HEK293T (cell line): Measurements from ENCODE around the gene MED12L.

Experiments
- BHLHE40 ChIP-seq: fragments of 450-650 bp; IDR thresholded peaks from 2 replicates; pipeline ENCODE4 v1.6.1; 2016; ENCODE audit warnings: mild to moderate bottlenecking, moderate library complexity, borderline replicate concordance
- ELF4 ChIP-seq: fragments of 450-650 bp; IDR thresholded peaks from 2 replicates; pipeline ENCODE4 v1.6.1; 2017; ENCODE audit warnings: antibody characterized with exemption
- FOXK2 ChIP-seq: fragments of 450-650 bp; IDR thresholded peaks from 2 replicates; pipeline ENCODE4 v1.6.1; 2016; ENCODE audit warnings: mild to moderate bottlenecking
- SUZ12 ChIP-seq: fragments of 450-650 bp; IDR thresholded peaks from 2 replicates; pipeline ENCODE4 v1.6.1; 2016; ENCODE audit warnings: mild to moderate bottlenecking

DNA sequence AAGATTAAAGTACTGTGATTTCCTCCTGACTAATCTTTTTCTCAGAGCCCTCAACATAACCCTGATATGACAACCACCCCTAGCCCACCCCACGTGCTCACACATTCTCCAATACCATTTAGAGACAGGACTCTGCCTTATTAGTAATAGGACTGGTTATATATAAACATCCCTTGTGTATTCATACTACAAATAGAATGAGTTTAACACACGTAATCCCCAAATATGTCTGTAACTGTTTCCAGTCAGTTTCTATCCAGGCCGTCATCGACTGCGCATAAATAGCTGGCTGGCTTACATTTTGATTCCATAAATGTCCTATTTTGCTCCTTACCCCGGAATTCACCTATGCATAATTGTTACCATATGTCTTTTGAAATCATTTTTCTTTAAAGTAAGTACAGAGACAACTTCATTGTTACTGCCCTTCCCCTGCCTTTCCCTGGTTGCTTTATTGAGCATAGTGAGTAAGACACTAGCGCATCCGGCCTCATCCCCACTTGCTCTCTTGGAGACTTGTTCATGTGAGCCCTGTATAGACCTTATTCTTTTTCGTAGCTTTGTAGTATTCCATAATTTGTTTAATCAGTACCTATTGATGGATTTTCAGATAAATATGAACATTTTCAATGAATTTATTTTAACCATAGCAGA is 196.3 kb downstream of the MED12L start:
- TF ChIP-seq SUZ12 (no peak), FOXK2 (no peak), ELF4 (no peak), BHLHE40 (no peak)
